Right renal cortex interstitium (tissue), 3 donors: ENCODE data around the gene HOXA2. TPM values are rescaled to one million over a fixed set of nuclear protein-coding genes. Genes with fewer than 3 reads are reported as not detected.

Experiments used
- DNase-seq, 3 donors: peaks; one replicate each; pipeline ENCODE4 v3.0.0-alpha.2; 2013; ENCODE audit warnings: low read depth in 3 of 3, low spot score in 2 of 3
- polyA plus RNA-seq, 3 donors: library from polyadenylated mRNA; unstranded; fragments of 120-200 nt; gene quantifications; one replicate each; pipeline ENCODE4 v1.2.1, GENCODE V29; 2013; ENCODE audit not compliant: insufficient read length in 3 of 3

The HOXA2 gene
- polyA plus RNA-seq, 3 donors = 6.7 to 8.5 (median 7.1) TPM

- DNase-seq = peak; percentile 70 to 80 (median 72)
These were observed 1.1 kb downstream of the HOXA2 start for GRCh38 chr7:27101171-27101956.

- DNase-seq = peak in 2 of 3 donors; percentile 19 to 48
These were observed 1.8 kb downstream of the HOXA2 start for GRCh38 chr7:27100694-27101170.

GRCh38 chr7:27099453-27100370, 2.8 kb downstream of the HOXA2 start:
- DNase-seq = peak in 1 of 3 donors; percentile 29

- peak; percentile 78 to 89 (median 83) for DNase-seq
These were observed 3.7 kb downstream of the HOXA2 start for GRCh38 chr7:27098578-27099451.

- no peak for DNase-seq
These were observed 4.6 kb downstream of the HOXA2 start for GRCh38 chr7:27097686-27098577.

GRCh38 chr7:27096768-27097514, 5.5 kb downstream of the HOXA2 start:
- DNase-seq = peak; percentile 23 to 46 (median 37)

- DNase-seq = peak; percentile 70 to 86 (median 85)
These were observed 6.4 kb downstream of the HOXA2 start, which contains the start of gene HOXA1 for GRCh38 chr7:27095897-27096767. Gene HOXA1 (minus strand): TSS chr7:27096000. CDS start chr7:27095912, 88 bp downstream.

GRCh38 chr7:27095050-27095896, 7.2 kb downstream of the HOXA2 start:
- no peak for DNase-seq

GRCh38 chr7:27094304-27095049, 8.0 kb downstream of the HOXA2 start:
- DNase-seq = no peak

GRCh38 chr7:27093184-27093895, 9.1 kb downstream of the HOXA2 start:
- DNase-seq = no peak

- DNase-seq = no peak
These were observed 9.7 kb downstream of the HOXA2 start for GRCh38 chr7:27092819-27093110.

- DNase-seq = peak in 2 of 3 donors; percentile 41 to 61
These were observed 10.3 kb downstream of the HOXA2 start for GRCh38 chr7:27091941-27092818.

GRCh38 chr7:27091105-27091504, 11.4 kb downstream of the HOXA2 start:
- DNase-seq = no peak
